GM23338 (cell line): ENCODE results near the gene PMM1. TPM values are rescaled to one million over a fixed set of nuclear protein-coding genes. Genes with fewer than 3 reads are reported as not detected.

Experiments used
- ATAC-seq: fragments of 200-7000 bp; cut with Tn5 transposase; 3 replicates; pipeline ENCODE4 v1.9.1; 2020
- DNase-seq: peaks from one replicate; pipeline ENCODE4 v3.0.0-alpha.2; 2015; ENCODE audit warnings: low spot score
- H2AFZ ChIP-seq: fragments of 200-600 bp; sonication (generic); 2 replicates; pipeline ENCODE4 v1.8.0; 2016; ENCODE audit warnings: antibody characterized with exemption, mild to moderate bottlenecking, moderate library complexity
- H3F3A ChIP-seq: fragments of 200-600 bp; sonication (generic); replicated peaks from 2 replicates; pipeline ENCODE4 v1.8.0; 2017; ENCODE audit warnings: antibody characterized with exemption, mixed run types, low read depth
- H3K27ac ChIP-seq: fragments of 200-600 bp; sonication (generic); 2 replicates; pipeline ENCODE4 v1.6.1; 2016; ENCODE audit warnings: low read depth
- H3K27me3 ChIP-seq: fragments of 200-600 bp; sonication (generic); 2 replicates; pipeline ENCODE4 v1.8.0; 2016; ENCODE audit warnings: mild to moderate bottlenecking, mixed run types, moderate library complexity; ENCODE audit not compliant: insufficient read depth
- H3K36me3 ChIP-seq: fragments of 200-600 bp; sonication (generic); 2 replicates; pipeline ENCODE4 v1.8.0; 2016; ENCODE audit warnings: mild to moderate bottlenecking; ENCODE audit not compliant: insufficient read depth
- H3K4me1 ChIP-seq: fragments of 200-600 bp; sonication (generic); 2 replicates; pipeline ENCODE4 v1.8.0; 2016; ENCODE audit warnings: mild to moderate bottlenecking, moderate library complexity; ENCODE audit not compliant: insufficient read depth
- H3K4me2 ChIP-seq: fragments of 200-600 bp; sonication (generic); 2 replicates; pipeline ENCODE4 v1.7.1; 2017; ENCODE audit warnings: mixed run types
- H3K4me3 ChIP-seq: fragments of 200-600 bp; sonication (generic); 2 replicates; pipeline ENCODE4 v1.6.1; 2016; ENCODE audit warnings: mixed run types
- H3K79me2 ChIP-seq: fragments of 200-600 bp; sonication (generic); replicated peaks from 2 replicates; pipeline ENCODE4 v1.8.0; 2017; ENCODE audit warnings: mild to moderate bottlenecking; ENCODE audit not compliant: insufficient read depth
- H3K9me2 ChIP-seq: fragments of 200-600 bp; sonication (generic); 2 replicates; pipeline ENCODE4 v1.8.0; 2017; ENCODE audit not compliant: insufficient read depth
- H4K20me1 ChIP-seq: fragments of 200-600 bp; sonication (generic); replicated peaks from 2 replicates; pipeline ENCODE4 v1.8.0; 2017; ENCODE audit warnings: mild to moderate bottlenecking; ENCODE audit not compliant: insufficient read depth
- H3K27ac Mint-ChIP-seq: 2 replicates; pipeline ENCODE4 v1.8.0; 2020; ENCODE audit warnings: inconsistent platforms, mild to moderate bottlenecking, moderate library complexity, mixed read lengths
- H3K27me3 Mint-ChIP-seq: 3 replicates; pipeline ENCODE4 v1.8.0; 2022; ENCODE audit warnings: low read depth, mild to moderate bottlenecking, moderate library complexity, mixed read lengths, inconsistent platforms; ENCODE audit not compliant: insufficient read depth, poor library complexity
- H3K36me3 Mint-ChIP-seq: 3 replicates; pipeline ENCODE4 v1.8.0; 2021; ENCODE audit warnings: low read depth, mild to moderate bottlenecking, inconsistent platforms, moderate library complexity, mixed read lengths
- H3K4me1 Mint-ChIP-seq: 3 replicates; pipeline ENCODE4 v1.8.0; 2020; ENCODE audit warnings: mild to moderate bottlenecking, inconsistent platforms, mixed read lengths
- H3K4me3 Mint-ChIP-seq: 3 replicates; pipeline ENCODE4 v1.8.0; 2021; ENCODE audit warnings: moderate library complexity, mild to moderate bottlenecking, inconsistent platforms, mixed read lengths
- H3K9me3 Mint-ChIP-seq: 3 replicates; pipeline ENCODE4 v1.8.0; 2020; ENCODE audit warnings: moderate library complexity, mild to moderate bottlenecking, inconsistent platforms, mixed read lengths
- CREB1 ChIP-seq: fragments of 250-450 bp; sonication (Bioruptor Pico); IDR thresholded peaks from 2 replicates; pipeline ENCODE4 v1.5.0; 2020; ENCODE audit warnings: low read depth, mild to moderate bottlenecking, moderate library complexity
- EZH2 ChIP-seq: fragments of 200-600 bp; sonication (generic); IDR thresholded peaks from one replicate; pipeline ENCODE4 v1.8.0; 2017; ENCODE audit warnings: antibody characterized with exemption, mild to moderate bottlenecking, low read depth; ENCODE audit not compliant: unreplicated experiment
- EZH2phosphoT487 ChIP-seq: fragments of 200-600 bp; sonication (generic); IDR thresholded peaks from one replicate; pipeline ENCODE4 v1.8.1; 2018; ENCODE audit warnings: antibody characterized with exemption; ENCODE audit not compliant: unreplicated experiment
- JUNB ChIP-seq: IDR thresholded peaks from one replicate; pipeline ENCODE4 v1.6.1; 2016; ENCODE audit warnings: antibody characterized with exemption; ENCODE audit not compliant: unreplicated experiment
- NANOG ChIP-seq: IDR thresholded peaks from 2 replicates; pipeline ENCODE4 v1.6.1; 2016; ENCODE audit warnings: antibody characterized with exemption, borderline replicate concordance
- POLR2AphosphoS5 ChIP-seq: IDR thresholded peaks from 2 replicates; pipeline ENCODE4 v1.6.1; 2016; ENCODE audit warnings: antibody characterized with exemption, low read depth
- STAT1 ChIP-seq: IDR thresholded peaks from one replicate; pipeline ENCODE4 v1.6.1; 2016; ENCODE audit warnings: antibody characterized with exemption; ENCODE audit not compliant: unreplicated experiment
- ZNF114 ChIP-seq: fragments of 250-450 bp; sonication (Bioruptor Pico); IDR thresholded peaks from 2 replicates; pipeline ENCODE4 v1.5.0; 2020; ENCODE audit warnings: mild to moderate bottlenecking, moderate library complexity
- ZNF331 ChIP-seq: fragments of 250-450 bp; sonication (Bioruptor Pico); IDR thresholded peaks from 2 replicates; pipeline ENCODE4 v1.5.0; 2020; ENCODE audit warnings: low read depth, mild to moderate bottlenecking, moderate library complexity
- polyA plus RNA-seq: library from polyadenylated mRNA; unstranded; fragments of >200 nt; fragmentation: Nextera tagmentation; extraction: Ambion mirVana; gene quantifications from 2 replicates; pipeline ENCODE4 v1.2.1, GENCODE V29; 2016
- total RNA-seq: library from RNA; depleted of rRNA; stranded (reverse); fragments of >200 nt; shearing (Covaris generic); gene quantifications from 2 replicates; pipeline ENCODE4 v1.2.3, GENCODE V29; 2014
- TF ChIP-seq, protein P1 (sequence below): IDR thresholded peaks from 2 replicates; pipeline ENCODE4 v1.6.1; 2016; ENCODE audit warnings: antibody characterized with exemption
- TF ChIP-seq, protein P2 (sequence below): IDR thresholded peaks from one replicate; pipeline ENCODE4 v1.6.1; 2018; ENCODE audit warnings: antibody characterized with exemption; ENCODE audit not compliant: unreplicated experiment
- TF ChIP-seq, protein P3 (sequence below): fragments of 250-450 bp; sonication (Bioruptor Pico); IDR thresholded peaks from 2 replicates; pipeline ENCODE4 v1.5.0; 2020; ENCODE audit warnings: mild to moderate bottlenecking, moderate library complexity
- TF ChIP-seq, protein P4 (sequence below), 2 experiments: fragments of 200-600 bp in 1 of 2; sonication (generic) in 1 of 2; conservative IDR thresholded peaks; 2 replicates each; pipeline versions ENCODE4 v1.5.1 to v1.6.1; 2016 to 2017; ENCODE audit warnings: antibody characterized with exemption in 2 of 2, low read depth in 2 of 2, mild to moderate bottlenecking in 2 of 2, moderate library complexity in 1 of 2

PMM1 gene
- total and polyA plus RNA-seq, 2 experiments from 2014 or later, result 8.7 to 9.9 TPM

DNA sequence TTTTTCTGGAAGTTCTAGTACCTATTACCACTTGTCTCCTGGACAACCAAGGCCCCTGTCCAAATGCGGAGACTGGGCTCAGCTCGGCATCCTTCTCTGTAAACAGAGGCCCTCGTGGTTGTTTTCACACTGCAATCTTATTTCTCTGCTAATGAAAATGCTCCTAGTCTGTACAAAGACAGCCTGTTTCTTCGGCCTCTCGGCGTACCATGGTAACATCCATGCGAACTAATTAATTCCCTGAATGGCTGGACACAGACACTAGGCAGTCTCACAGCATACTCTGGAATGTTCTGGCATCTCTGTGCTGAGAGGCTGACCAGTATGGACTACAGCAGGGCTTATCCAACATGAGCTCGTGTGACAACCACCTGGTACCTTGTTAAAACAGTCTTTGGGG, 51.1 kb downstream of the PMM1 start:
- Histone ChIP-seq H3K4me3 (no peak overlapping the region), H4K20me1 (peaks cover 11% of the 10 kb centered on the region), H3K27me3 (no peaks in the 10 kb centered on the region), H3F3A (peaks cover 9% of the 10 kb centered on the region), H3K4me1 (no peaks in the 10 kb centered on the region; the same call in 1 of the 2 replicates), H3K4me2 (no peak overlapping the region), H3K36me3 (peaks cover 7% of the 10 kb centered on the region; the same call in 1 of the 2 replicates), H3K27ac (peak overlapping the region; percentile 69; the same call in 1 of the 2 replicates), H3K79me2 (peaks cover 48% of the 10 kb centered on the region), H2AFZ (no peak overlapping the region), H3K9me2 (no peaks in the 10 kb centered on the region)
- H3K27me3 Mint-ChIP-seq, result peaks cover 6% of the 10 kb centered on the region
- H3K4me3 Mint-ChIP-seq, result no peak overlapping the region
- H3K9me3 Mint-ChIP-seq, result no peaks in the 10 kb centered on the region
- no peak for DNase-seq
- no peak for ATAC-seq
- no peak for TF ChIP-seq EZH2
- no peak for TF ChIP-seq ZNF114 (CRISPR knock-in tag)
- TF ChIP-seq STAT1, result no peak
- TF ChIP-seq, protein P1, sequence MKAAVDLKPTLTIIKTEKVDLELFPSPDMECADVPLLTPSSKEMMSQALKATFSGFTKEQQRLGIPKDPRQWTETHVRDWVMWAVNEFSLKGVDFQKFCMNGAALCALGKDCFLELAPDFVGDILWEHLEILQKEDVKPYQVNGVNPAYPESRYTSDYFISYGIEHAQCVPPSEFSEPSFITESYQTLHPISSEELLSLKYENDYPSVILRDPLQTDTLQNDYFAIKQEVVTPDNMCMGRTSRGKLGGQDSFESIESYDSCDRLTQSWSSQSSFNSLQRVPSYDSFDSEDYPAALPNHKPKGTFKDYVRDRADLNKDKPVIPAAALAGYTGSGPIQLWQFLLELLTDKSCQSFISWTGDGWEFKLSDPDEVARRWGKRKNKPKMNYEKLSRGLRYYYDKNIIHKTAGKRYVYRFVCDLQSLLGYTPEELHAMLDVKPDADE, result no peak
- no peak for TF ChIP-seq EZH2phosphoT487
- TF ChIP-seq, protein P2, sequence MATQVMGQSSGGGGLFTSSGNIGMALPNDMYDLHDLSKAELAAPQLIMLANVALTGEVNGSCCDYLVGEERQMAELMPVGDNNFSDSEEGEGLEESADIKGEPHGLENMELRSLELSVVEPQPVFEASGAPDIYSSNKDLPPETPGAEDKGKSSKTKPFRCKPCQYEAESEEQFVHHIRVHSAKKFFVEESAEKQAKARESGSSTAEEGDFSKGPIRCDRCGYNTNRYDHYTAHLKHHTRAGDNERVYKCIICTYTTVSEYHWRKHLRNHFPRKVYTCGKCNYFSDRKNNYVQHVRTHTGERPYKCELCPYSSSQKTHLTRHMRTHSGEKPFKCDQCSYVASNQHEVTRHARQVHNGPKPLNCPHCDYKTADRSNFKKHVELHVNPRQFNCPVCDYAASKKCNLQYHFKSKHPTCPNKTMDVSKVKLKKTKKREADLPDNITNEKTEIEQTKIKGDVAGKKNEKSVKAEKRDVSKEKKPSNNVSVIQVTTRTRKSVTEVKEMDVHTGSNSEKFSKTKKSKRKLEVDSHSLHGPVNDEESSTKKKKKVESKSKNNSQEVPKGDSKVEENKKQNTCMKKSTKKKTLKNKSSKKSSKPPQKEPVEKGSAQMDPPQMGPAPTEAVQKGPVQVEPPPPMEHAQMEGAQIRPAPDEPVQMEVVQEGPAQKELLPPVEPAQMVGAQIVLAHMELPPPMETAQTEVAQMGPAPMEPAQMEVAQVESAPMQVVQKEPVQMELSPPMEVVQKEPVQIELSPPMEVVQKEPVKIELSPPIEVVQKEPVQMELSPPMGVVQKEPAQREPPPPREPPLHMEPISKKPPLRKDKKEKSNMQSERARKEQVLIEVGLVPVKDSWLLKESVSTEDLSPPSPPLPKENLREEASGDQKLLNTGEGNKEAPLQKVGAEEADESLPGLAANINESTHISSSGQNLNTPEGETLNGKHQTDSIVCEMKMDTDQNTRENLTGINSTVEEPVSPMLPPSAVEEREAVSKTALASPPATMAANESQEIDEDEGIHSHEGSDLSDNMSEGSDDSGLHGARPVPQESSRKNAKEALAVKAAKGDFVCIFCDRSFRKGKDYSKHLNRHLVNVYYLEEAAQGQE, result no peak
- TF ChIP-seq JUNB, result no peak
- no peak for TF ChIP-seq POLR2AphosphoS5
- TF ChIP-seq, protein P3, sequence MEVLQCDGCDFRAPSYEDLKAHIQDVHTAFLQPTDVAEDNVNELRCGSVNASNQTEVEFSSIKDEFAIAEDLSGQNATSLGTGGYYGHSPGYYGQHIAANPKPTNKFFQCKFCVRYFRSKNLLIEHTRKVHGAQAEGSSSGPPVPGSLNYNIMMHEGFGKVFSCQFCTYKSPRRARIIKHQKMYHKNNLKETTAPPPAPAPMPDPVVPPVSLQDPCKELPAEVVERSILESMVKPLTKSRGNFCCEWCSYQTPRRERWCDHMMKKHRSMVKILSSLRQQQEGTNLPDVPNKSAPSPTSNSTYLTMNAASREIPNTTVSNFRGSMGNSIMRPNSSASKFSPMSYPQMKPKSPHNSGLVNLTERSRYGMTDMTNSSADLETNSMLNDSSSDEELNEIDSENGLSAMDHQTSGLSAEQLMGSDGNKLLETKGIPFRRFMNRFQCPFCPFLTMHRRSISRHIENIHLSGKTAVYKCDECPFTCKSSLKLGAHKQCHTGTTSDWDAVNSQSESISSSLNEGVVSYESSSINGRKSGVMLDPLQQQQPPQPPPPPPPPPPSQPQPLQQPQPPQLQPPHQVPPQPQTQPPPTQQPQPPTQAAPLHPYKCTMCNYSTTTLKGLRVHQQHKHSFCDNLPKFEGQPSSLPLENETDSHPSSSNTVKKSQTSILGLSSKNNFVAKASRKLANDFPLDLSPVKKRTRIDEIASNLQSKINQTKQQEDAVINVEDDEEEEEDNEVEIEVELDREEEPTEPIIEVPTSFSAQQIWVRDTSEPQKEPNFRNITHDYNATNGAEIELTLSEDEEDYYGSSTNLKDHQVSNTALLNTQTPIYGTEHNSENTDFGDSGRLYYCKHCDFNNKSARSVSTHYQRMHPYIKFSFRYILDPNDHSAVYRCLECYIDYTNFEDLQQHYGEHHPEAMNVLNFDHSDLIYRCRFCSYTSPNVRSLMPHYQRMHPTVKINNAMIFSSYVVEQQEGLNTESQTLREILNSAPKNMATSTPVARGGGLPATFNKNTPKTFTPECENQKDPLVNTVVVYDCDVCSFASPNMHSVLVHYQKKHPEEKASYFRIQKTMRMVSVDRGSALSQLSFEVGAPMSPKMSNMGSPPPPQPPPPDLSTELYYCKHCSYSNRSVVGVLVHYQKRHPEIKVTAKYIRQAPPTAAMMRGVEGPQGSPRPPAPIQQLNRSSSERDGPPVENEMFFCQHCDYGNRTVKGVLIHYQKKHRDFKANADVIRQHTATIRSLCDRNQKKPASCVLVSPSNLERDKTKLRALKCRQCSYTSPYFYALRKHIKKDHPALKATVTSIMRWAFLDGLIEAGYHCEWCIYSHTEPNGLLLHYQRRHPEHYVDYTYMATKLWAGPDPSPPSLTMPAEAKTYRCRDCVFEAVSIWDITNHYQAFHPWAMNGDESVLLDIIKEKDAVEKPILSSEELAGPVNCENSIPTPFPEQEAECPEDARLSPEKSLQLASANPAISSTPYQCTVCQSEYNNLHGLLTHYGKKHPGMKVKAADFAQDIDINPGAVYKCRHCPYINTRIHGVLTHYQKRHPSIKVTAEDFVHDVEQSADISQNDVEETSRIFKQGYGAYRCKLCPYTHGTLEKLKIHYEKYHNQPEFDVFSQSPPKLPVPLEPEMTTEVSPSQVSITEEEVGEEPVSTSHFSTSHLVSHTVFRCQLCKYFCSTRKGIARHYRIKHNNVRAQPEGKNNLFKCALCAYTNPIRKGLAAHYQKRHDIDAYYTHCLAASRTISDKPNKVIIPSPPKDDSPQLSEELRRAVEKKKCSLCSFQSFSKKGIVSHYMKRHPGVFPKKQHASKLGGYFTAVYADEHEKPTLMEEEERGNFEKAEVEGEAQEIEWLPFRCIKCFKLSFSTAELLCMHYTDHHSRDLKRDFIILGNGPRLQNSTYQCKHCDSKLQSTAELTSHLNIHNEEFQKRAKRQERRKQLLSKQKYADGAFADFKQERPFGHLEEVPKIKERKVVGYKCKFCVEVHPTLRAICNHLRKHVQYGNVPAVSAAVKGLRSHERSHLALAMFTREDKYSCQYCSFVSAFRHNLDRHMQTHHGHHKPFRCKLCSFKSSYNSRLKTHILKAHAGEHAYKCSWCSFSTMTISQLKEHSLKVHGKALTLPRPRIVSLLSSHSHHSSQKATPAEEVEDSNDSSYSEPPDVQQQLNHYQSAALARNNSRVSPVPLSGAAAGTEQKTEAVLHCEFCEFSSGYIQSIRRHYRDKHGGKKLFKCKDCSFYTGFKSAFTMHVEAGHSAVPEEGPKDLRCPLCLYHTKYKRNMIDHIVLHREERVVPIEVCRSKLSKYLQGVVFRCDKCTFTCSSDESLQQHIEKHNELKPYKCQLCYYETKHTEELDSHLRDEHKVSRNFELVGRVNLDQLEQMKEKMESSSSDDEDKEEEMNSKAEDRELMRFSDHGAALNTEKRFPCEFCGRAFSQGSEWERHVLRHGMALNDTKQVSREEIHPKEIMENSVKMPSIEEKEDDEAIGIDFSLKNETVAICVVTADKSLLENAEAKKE (CRISPR knock-in tag), result no peak
- TF ChIP-seq NANOG, result no peak
- no peak for TF ChIP-seq CREB1
- TF ChIP-seq, protein P4, sequence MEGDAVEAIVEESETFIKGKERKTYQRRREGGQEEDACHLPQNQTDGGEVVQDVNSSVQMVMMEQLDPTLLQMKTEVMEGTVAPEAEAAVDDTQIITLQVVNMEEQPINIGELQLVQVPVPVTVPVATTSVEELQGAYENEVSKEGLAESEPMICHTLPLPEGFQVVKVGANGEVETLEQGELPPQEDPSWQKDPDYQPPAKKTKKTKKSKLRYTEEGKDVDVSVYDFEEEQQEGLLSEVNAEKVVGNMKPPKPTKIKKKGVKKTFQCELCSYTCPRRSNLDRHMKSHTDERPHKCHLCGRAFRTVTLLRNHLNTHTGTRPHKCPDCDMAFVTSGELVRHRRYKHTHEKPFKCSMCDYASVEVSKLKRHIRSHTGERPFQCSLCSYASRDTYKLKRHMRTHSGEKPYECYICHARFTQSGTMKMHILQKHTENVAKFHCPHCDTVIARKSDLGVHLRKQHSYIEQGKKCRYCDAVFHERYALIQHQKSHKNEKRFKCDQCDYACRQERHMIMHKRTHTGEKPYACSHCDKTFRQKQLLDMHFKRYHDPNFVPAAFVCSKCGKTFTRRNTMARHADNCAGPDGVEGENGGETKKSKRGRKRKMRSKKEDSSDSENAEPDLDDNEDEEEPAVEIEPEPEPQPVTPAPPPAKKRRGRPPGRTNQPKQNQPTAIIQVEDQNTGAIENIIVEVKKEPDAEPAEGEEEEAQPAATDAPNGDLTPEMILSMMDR (conservative IDR thresholded peaks at IDR 0.05; ENCODE audit: low read depth in 2 of 2), result no peak
- no peak for TF ChIP-seq ZNF331 (CRISPR knock-in tag)
- peaks cover 26% of the 10 kb centered on the region for H3K4me1 Mint-ChIP-seq
- peaks cover 44% of the 10 kb centered on the region for H3K36me3 Mint-ChIP-seq
- H3K27ac Mint-ChIP-seq, result no peak overlapping the region
